HL-60 (cell line): ENCODE data around the gene MEGF10.

Source experiments
- POLR2AphosphoS5 ChIP-seq: IDR thresholded peaks from 2 replicates; pipeline ENCODE4 v1.6.1; 2012; ENCODE audit warnings: low read depth
- TF ChIP-seq, protein P1 (sequence below): IDR thresholded peaks from one replicate; pipeline ENCODE4 v1.5.1; 2011; ENCODE audit warnings: low read length, control low read depth, inconsistent platforms; ENCODE audit not compliant: insufficient read depth
- TF ChIP-seq, protein P2 (sequence below): IDR thresholded peaks from 2 replicates; pipeline ENCODE4 v1.6.1; 2012; ENCODE audit warnings: low read depth; ENCODE audit not compliant: insufficient replicate concordance

DNA sequence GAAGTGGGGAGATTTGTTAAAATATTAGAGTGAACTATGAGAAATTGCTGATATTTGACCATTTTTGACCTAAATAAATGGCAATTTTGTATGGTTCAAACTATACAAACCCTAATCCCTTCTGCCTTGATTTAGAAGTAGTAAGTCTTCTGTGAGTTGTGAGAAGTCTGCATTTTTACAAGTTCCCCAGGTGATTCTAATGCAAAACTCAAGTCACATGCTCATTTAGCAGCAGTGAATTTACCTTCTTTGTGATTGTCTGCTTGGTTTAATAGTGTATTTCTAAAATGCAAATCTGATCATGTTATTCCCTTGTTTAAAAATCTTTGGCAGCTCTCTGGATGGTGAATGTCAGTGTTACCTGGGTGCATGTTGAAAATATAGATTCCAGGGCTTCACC, 2.8 kb downstream of the MEGF10 start:
- TF ChIP-seq, protein P1, sequence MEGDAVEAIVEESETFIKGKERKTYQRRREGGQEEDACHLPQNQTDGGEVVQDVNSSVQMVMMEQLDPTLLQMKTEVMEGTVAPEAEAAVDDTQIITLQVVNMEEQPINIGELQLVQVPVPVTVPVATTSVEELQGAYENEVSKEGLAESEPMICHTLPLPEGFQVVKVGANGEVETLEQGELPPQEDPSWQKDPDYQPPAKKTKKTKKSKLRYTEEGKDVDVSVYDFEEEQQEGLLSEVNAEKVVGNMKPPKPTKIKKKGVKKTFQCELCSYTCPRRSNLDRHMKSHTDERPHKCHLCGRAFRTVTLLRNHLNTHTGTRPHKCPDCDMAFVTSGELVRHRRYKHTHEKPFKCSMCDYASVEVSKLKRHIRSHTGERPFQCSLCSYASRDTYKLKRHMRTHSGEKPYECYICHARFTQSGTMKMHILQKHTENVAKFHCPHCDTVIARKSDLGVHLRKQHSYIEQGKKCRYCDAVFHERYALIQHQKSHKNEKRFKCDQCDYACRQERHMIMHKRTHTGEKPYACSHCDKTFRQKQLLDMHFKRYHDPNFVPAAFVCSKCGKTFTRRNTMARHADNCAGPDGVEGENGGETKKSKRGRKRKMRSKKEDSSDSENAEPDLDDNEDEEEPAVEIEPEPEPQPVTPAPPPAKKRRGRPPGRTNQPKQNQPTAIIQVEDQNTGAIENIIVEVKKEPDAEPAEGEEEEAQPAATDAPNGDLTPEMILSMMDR, result no peak
- no peak for TF ChIP-seq POLR2AphosphoS5
- TF ChIP-seq, protein P2, sequence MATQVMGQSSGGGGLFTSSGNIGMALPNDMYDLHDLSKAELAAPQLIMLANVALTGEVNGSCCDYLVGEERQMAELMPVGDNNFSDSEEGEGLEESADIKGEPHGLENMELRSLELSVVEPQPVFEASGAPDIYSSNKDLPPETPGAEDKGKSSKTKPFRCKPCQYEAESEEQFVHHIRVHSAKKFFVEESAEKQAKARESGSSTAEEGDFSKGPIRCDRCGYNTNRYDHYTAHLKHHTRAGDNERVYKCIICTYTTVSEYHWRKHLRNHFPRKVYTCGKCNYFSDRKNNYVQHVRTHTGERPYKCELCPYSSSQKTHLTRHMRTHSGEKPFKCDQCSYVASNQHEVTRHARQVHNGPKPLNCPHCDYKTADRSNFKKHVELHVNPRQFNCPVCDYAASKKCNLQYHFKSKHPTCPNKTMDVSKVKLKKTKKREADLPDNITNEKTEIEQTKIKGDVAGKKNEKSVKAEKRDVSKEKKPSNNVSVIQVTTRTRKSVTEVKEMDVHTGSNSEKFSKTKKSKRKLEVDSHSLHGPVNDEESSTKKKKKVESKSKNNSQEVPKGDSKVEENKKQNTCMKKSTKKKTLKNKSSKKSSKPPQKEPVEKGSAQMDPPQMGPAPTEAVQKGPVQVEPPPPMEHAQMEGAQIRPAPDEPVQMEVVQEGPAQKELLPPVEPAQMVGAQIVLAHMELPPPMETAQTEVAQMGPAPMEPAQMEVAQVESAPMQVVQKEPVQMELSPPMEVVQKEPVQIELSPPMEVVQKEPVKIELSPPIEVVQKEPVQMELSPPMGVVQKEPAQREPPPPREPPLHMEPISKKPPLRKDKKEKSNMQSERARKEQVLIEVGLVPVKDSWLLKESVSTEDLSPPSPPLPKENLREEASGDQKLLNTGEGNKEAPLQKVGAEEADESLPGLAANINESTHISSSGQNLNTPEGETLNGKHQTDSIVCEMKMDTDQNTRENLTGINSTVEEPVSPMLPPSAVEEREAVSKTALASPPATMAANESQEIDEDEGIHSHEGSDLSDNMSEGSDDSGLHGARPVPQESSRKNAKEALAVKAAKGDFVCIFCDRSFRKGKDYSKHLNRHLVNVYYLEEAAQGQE, result no peak
